Measurements from ENCODE around the gene OR4D6.
"Not testable (repeated sequence)": the region's sequence is repeated elsewhere in the genome, so short reads cannot be mapped to it uniquely, and the experiment has no call there.

The OR4D6 gene

GRCh38 chr11:59456661-59457060 is at the start of gene OR4D6:
Gene OR4D6, plus strand, starts transcription at chr11:59456961. Its CDS starts 0 bp downstream, at chr11:59456961.
- no peak for DNase-seq (ENCODE audit: low read depth)

- no peak for DNase-seq (ENCODE audit: low read depth)
Observed at GRCh38 chr11:59413646-59414045, 43.1 kb upstream of the OR4D6 start.

- no peak for DNase-seq (ENCODE audit: low read depth)
Observed at GRCh38 chr11:59415111-59415510, 41.6 kb upstream of the OR4D6 start.

GRCh38 chr11:59416613-59417012 is 40.1 kb upstream of the OR4D6 start:
- DNase-seq (ENCODE audit: low read depth) = no peak

- DNase-seq (ENCODE audit: low read depth) = no peak
Observed at GRCh38 chr11:59417023-59417422, 39.7 kb upstream of the OR4D6 start.

GRCh38 chr11:59418156-59418555 is 38.6 kb upstream of the OR4D6 start:
- no peak for DNase-seq (ENCODE audit: low read depth)

- DNase-seq (ENCODE audit: low read depth) = no peak
Observed at GRCh38 chr11:59423835-59424234, 32.9 kb upstream of the OR4D6 start.

GRCh38 chr11:59425131-59425530 is 31.6 kb upstream of the OR4D6 start:
- no peak for DNase-seq (ENCODE audit: low read depth)

- DNase-seq (ENCODE audit: low read depth) = no peak
Observed at GRCh38 chr11:59426361-59427067, 30.2 kb upstream of the OR4D6 start, which contains the start of gene OR5A2. Gene OR5A2, minus strand, starts transcription at chr11:59426413. Its CDS starts 3,460 bp downstream, at chr11:59422953.

- no peak for DNase-seq (ENCODE audit: low read depth)
Observed at GRCh38 chr11:59427068-59427382, 29.7 kb upstream of the OR4D6 start.

- peak; percentile 1 for DNase-seq (ENCODE audit: low read depth)
Observed at GRCh38 chr11:59429924-59430516, 26.7 kb upstream of the OR4D6 start.

GRCh38 chr11:59436169-59436568 is 20.6 kb upstream of the OR4D6 start, which contains the start of gene OR5A1:
Gene OR5A1, plus strand, starts transcription at chr11:59436469. Its CDS starts 6,700 bp downstream, at chr11:59443169.
- no peak for DNase-seq (ENCODE audit: low read depth)

GRCh38 chr11:59437770-59438169 is 19.0 kb upstream of the OR4D6 start:
- no peak for DNase-seq (ENCODE audit: low read depth)

- not testable (repeated sequence) for DNase-seq (ENCODE audit: low read depth)
Observed at GRCh38 chr11:59445624-59446023, 11.1 kb upstream of the OR4D6 start.

- no peak for DNase-seq (ENCODE audit: low read depth)
Observed at GRCh38 chr11:59448484-59448883, 8.3 kb upstream of the OR4D6 start.

- no peak for DNase-seq (ENCODE audit: low read depth)
Observed at GRCh38 chr11:59459916-59460315, 3.2 kb downstream of the OR4D6 start.

- no peak for DNase-seq (ENCODE audit: low read depth)
Observed at GRCh38 chr11:59463190-59463641, 6.5 kb downstream of the OR4D6 start.

- no peak for DNase-seq (ENCODE audit: low read depth)
Observed at GRCh38 chr11:59473015-59473414, 16.3 kb downstream of the OR4D6 start, which contains the start of gene OR4D10. Gene OR4D10, plus strand, starts transcription at chr11:59473315. Its CDS starts 4,115 bp downstream, at chr11:59477430.

GRCh38 chr11:59475176-59475575 is 18.4 kb downstream of the OR4D6 start:
- no peak for DNase-seq (ENCODE audit: low read depth)

GRCh38 chr11:59479906-59480305 is 23.1 kb downstream of the OR4D6 start:
- DNase-seq (ENCODE audit: low read depth) = no peak

GRCh38 chr11:59480359-59480758 is 23.6 kb downstream of the OR4D6 start:
- no peak for DNase-seq (ENCODE audit: low read depth)

- no peak for DNase-seq (ENCODE audit: low read depth)
Observed at GRCh38 chr11:59501931-59502330, 45.2 kb downstream of the OR4D6 start.

- no peak for DNase-seq (ENCODE audit: low read depth)
Observed at GRCh38 chr11:59503276-59503675, 46.5 kb downstream of the OR4D6 start, which contains the start of gene OR4D11. Gene OR4D11, plus strand, starts transcription at chr11:59503576. Its CDS starts 0 bp downstream, at chr11:59503576.

All from T-helper 22 cell (primary cell).